ENCODE measurements around the gene NR5A1. TPM values are rescaled to one million over a fixed set of nuclear protein-coding genes. Genes with fewer than 3 reads are reported as not detected.
A peak's percentile ranks its signal among the peaks of the same experiment; 100 is the strongest.

The NR5A1 gene
- total RNA-seq: not detected

DNA sequence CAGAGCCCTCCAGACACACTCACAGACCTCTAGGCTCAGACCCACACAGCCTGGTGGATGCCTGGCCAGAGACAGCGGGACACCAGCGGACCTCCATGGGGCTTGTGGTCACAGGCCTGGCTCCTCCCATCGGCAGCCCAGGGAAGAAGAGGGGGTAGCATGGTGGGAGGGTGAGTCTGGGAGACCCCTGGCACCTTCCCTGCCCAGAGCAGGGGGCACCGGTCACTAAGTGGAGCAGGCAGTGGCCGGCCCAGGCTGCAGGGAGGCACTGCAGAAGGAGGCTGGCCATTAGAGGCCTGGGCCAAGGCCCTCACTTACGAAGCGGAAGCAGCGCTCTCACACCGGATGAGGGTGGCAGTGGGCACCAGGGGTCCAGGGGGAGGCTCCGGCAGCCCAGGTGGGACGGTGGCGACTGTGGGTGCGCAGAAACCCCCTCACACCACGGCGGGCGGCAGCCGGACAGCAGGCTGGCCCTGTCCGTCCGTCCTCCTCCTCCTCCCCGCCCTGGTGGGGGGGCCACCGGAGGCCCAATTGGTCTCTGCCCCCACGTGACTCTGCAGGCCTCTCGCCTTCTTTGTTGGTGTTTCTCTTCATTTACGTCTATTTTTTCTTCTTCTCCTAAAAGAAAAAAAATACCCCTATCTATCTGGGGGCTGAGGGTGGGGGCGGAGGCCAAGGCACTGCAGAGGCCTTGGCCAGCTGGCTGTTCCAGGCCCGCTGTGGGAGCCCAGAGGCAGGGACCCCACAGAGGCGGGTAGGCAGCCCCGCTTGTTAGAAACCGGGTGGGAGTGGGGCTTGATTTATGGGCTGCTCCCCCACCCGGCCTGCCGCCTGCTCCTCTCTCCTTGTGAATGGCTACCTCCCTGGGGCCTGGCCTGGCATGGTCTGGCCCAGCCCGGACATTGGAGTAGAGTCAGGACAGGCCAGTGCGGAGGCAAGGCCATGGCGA is at the start of gene NR5A1:
NR5A1 (minus strand) TSS at position 469 of the 949 bp plus-strand sequence. CDS start 4,004 bp downstream, outside the sequence.
- DNase-seq (no peak), ATAC-seq (no peak)

DNA sequence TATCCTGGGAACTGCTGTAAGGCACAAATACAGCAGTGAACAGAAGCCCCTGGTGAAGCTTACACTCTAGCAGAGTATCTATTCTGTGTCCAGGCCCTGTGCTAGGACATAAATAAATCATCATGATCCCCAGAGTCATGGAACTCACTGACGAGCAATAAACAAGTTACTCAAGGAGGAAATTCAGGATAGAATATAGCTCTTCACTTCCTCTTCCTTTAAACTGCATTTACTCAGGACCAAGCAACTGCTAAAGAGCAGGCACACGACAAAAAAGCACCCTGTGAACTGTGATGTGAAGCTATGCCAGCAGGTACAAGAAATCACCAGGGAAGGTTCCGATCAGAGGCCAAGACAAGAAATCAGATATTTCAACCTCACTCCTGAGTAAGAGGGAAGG is 47.8 kb upstream of the NR5A1 start:
- no peaks in the 10 kb centered on the region for H3K36me3 Mint-ChIP-seq (ENCODE audit: low read depth)

More for the DNA sequence above, at the start of gene NR5A1:
- no peaks in the 10 kb centered on the region for H3K9me3 Mint-ChIP-seq (ENCODE audit: insufficient read depth)
- peaks cover 13% of the 10 kb centered on the region for H3K4me1 Mint-ChIP-seq (ENCODE audit: low read depth)
- CTCF ChIA-PET: no interaction called here
- H3K4me3 Mint-ChIP-seq: no peak within 1 kb of the TSS
- no peak within 1 kb of the TSS for H3K27ac Mint-ChIP-seq
- H3K36me3 Mint-ChIP-seq (ENCODE audit: low read depth): no peaks in the 10 kb centered on the region
- POLR2A ChIA-PET: no interaction called here
- H3K27me3 Mint-ChIP-seq (ENCODE audit: low read depth): peaks cover 16% of the 10 kb centered on the region

DNA sequence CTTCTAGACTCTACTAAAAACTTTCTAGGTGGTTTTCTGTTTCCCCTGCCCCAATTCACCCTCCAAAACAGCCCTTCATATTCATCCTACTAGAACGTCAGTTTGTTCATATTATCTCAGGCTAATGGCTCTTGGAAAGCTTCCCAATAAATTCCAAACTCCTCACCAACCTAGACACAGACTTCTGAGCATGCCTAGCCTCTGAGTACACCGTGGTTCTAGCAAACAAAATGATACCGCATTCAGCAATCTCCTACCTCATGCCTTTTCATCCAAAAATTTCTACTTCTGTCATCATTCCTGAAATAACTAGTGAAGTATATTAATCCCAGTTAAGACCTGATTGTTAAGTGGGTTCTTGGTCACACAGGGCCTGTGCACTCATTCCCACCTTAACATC is 46.5 kb upstream of the NR5A1 start:
- no peaks in the 10 kb centered on the region for H3K36me3 Mint-ChIP-seq (ENCODE audit: low read depth)
- POLR2A ChIA-PET: no interaction called here
- ATAC-seq: no peak
- H3K27ac Mint-ChIP-seq: no peak overlapping the region
- H3K4me1 Mint-ChIP-seq (ENCODE audit: low read depth): peaks cover 5% of the 10 kb centered on the region
- H3K27me3 Mint-ChIP-seq (ENCODE audit: low read depth): peaks cover 6% of the 10 kb centered on the region
- CTCF ChIA-PET: interaction anchor here (2.6 kb wide), 1 partner anchor 64 kb away, joined by 22 read pairs; no protein-coding TSS in a partner anchor
- no peak overlapping the region for H3K4me3 Mint-ChIP-seq
- DNase-seq: no peak
- no peaks in the 10 kb centered on the region for H3K9me3 Mint-ChIP-seq (ENCODE audit: insufficient read depth)

More for the DNA sequence above, 47.8 kb upstream of the NR5A1 start:
- Mint-ChIP-seq H3K27me3 (ENCODE audit: low read depth) (peaks cover 2% of the 10 kb centered on the region), H3K27ac (no peak overlapping the region), H3K4me1 (ENCODE audit: low read depth) (no peaks in the 10 kb centered on the region), H3K9me3 (ENCODE audit: insufficient read depth) (no peaks in the 10 kb centered on the region), H3K4me3 (no peak overlapping the region)
- ATAC-seq: no peak
- POLR2A ChIA-PET: no interaction called here
- no peak for DNase-seq
- CTCF ChIA-PET: interaction anchor here (1.1 kb wide), 1 partner anchor 18 kb away, joined by 3 read pairs; no protein-coding TSS in a partner anchor

DNA sequence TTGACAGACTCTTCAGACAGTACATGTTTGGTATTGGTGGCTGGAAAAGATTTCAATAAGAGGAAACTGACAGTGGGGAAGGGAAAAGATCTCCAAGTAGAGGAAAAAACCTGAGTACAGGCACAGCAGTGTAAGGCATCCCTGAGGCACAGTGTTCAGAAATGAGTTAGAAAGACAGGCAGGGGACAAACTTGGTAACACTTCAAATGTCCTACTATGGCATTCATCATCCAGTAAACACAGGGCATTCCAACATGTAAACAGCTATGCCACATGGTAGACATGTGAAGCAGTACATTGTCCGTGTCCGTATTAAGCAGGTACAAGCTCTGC is 45.0 kb upstream of the NR5A1 start:
- no peak for DNase-seq
- CTCF ChIA-PET: interaction anchor here (0.6 to 3.9 kb wide), 32 partner anchors 10 to 301 kb away, joined by 3 to 33 read pairs (median 5); partner anchors contain the start of gene WDR38
- no peaks in the 10 kb centered on the region for H3K9me3 Mint-ChIP-seq (ENCODE audit: insufficient read depth)
- H3K27me3 Mint-ChIP-seq (ENCODE audit: low read depth): peaks cover 5% of the 10 kb centered on the region
- POLR2A ChIA-PET: interaction anchor here (1.2 kb wide), 1 partner anchor 23 kb away, joined by 4 read pairs; no protein-coding TSS in a partner anchor
- no peak overlapping the region for H3K4me3 Mint-ChIP-seq
- ATAC-seq: no peak
- no peak overlapping the region for H3K27ac Mint-ChIP-seq
- H3K36me3 Mint-ChIP-seq (ENCODE audit: low read depth): no peaks in the 10 kb centered on the region
- H3K4me1 Mint-ChIP-seq (ENCODE audit: low read depth): peaks cover 8% of the 10 kb centered on the region

DNA sequence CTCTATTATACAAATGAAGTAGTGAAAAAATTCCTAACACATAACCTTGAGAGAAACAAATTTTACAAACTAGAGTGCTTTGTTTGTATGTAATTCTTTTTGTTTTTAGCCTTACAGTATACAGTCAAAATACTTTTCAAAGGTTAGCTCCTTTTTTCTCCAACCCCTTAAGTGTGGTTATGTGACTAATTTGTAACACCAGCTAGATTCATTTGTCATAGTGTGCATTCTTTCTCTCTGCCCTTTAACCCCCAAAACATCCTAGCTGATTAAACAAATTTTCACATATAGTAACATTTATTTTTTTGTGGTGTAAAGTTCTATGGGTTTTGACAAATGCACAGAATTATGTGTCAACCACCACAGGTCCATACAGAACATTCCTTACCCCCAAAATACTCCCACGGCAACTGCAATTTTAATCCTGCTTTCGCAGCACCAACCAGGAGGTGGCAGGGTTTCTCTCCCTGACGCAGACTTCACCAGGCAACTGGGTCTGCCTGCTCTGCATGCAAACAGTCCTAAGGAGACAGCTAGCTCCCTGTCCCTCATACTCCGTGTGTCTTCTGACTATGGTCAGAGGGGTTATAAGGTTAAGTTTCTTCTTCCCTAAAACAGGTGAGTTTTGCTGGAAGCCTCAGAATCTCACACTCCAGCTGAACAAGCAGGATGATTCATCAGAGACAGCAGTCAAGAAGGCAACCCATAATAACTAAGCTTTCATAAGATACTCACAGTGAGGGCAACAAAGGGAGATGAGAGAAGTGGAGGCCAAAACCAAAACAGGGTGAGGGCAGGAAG is 44.5 kb upstream of the NR5A1 start:
- Mint-ChIP-seq H3K36me3 (ENCODE audit: low read depth) (no peaks in the 10 kb centered on the region), H3K4me1 (ENCODE audit: low read depth) (peaks cover 8% of the 10 kb centered on the region), H3K27me3 (ENCODE audit: low read depth) (peaks cover 6% of the 10 kb centered on the region), H3K9me3 (ENCODE audit: insufficient read depth) (no peaks in the 10 kb centered on the region), H3K4me3 (no peak overlapping the region), H3K27ac (no peak overlapping the region)
- POLR2A ChIA-PET: interaction anchor here (1.2 kb wide), 1 partner anchor 23 kb away, joined by 4 read pairs; no protein-coding TSS in a partner anchor
- ATAC-seq (peak; percentile 78), DNase-seq (peak; percentile 47)
- CTCF ChIA-PET: interaction anchor here (0.6 to 3.9 kb wide), 39 partner anchors 10 to 301 kb away, joined by 3 to 33 read pairs (median 4); partner anchors contain the start of gene WDR38

DNA sequence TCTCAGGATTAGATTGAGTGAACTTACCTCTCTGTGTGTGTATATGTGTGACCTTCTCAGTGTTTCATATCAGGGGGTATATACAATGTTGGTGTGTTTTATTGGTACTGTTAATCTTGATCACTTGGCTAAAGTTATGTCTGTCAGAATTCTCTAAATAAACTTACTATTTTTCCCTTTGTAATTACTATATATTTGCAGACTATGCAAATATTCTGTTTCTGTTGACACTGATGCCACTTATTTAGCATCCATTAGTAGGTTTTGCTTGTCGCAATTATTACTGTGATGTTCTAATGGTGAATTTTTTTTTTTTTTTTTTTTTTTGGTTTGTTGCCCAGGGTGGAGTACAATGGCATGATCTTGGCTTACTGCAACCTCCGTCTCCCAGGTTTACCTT is 42.9 kb upstream of the NR5A1 start:
- Mint-ChIP-seq H3K4me1 (ENCODE audit: low read depth) (peaks cover 8% of the 10 kb centered on the region), H3K36me3 (ENCODE audit: low read depth) (no peaks in the 10 kb centered on the region), H3K4me3 (no peak overlapping the region), H3K27ac (no peak overlapping the region), H3K9me3 (ENCODE audit: insufficient read depth) (no peaks in the 10 kb centered on the region), H3K27me3 (ENCODE audit: low read depth) (peaks cover 9% of the 10 kb centered on the region)
- DNase-seq: no peak
- ChIA-PET CTCF (interaction anchor here (1.2 to 3.9 kb wide), 3 partner anchors 14 to 162 kb away, joined by 3 to 32 read pairs (median 4); no protein-coding TSS in a partner anchor), POLR2A (no interaction called here)
- no peak for ATAC-seq

DNA sequence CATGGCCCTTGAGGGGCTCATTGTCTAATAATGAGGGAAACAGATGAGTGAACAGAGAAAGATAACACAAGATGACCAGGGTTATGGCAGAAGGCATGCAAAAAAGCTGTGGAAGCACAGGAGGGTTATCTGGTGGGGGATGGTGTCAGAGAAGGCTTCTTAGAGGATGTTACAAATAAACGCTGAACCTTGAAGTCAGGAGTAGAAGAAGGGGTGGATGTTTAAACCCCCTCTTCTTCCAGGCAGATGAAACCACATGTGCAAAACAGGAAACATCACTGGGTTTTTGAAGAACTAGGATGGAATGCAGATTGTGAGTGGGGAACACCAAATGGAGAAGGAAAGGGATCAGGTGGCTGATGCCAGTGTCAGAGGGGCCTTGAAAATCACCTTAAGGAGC is 41.8 kb upstream of the NR5A1 start:
- ATAC-seq: no peak
- CTCF ChIA-PET: interaction anchor here (1.0 to 1.1 kb wide), 3 partner anchors 10 to 68 kb away, joined by 3 to 5 read pairs (median 4); no protein-coding TSS in a partner anchor
- POLR2A ChIA-PET: no interaction called here

DNA sequence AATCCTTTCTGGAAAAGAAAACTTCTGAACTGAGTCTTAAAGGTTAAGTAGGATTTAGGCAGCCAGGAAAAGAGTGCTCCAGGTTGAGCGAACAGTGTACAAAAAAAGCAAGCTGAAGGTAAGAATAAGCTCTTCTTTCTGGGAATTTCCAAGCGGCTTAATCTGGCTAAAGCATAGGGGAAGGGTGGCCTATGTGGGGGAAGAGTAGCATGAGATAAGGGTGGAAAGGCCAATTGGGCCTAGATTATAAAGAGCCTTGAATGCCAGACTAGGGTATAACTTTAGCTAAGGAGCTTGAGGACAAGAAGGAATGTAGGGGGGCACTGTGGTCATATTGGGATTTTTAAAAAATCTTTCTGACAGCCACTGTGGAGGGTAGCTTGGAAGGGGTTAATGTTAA is 37.3 kb upstream of the NR5A1 start:
- H3K4me3 Mint-ChIP-seq: no peak overlapping the region
- peaks cover 19% of the 10 kb centered on the region for H3K27me3 Mint-ChIP-seq (ENCODE audit: low read depth)
- CTCF ChIA-PET: interaction anchor here (1.6 to 1.8 kb wide), 2 partner anchors 8 to 11 kb away, joined by 5 to 10 read pairs; no protein-coding TSS in a partner anchor
- no peak for DNase-seq
- no peaks in the 10 kb centered on the region for H3K36me3 Mint-ChIP-seq (ENCODE audit: low read depth)
- H3K27ac Mint-ChIP-seq: no peak overlapping the region
- H3K4me1 Mint-ChIP-seq (ENCODE audit: low read depth): peaks cover 8% of the 10 kb centered on the region
- POLR2A ChIA-PET: no interaction called here
- no peak for ATAC-seq
- H3K9me3 Mint-ChIP-seq (ENCODE audit: insufficient read depth): no peaks in the 10 kb centered on the region

More for the DNA sequence above, 41.8 kb upstream of the NR5A1 start:
- no peak overlapping the region for H3K27ac Mint-ChIP-seq
- H3K4me1 Mint-ChIP-seq (ENCODE audit: low read depth): peaks cover 8% of the 10 kb centered on the region
- DNase-seq: no peak
- H3K27me3 Mint-ChIP-seq (ENCODE audit: low read depth): peaks cover 9% of the 10 kb centered on the region
- H3K4me3 Mint-ChIP-seq: no peak overlapping the region
- H3K9me3 Mint-ChIP-seq (ENCODE audit: insufficient read depth): no peaks in the 10 kb centered on the region
- H3K36me3 Mint-ChIP-seq (ENCODE audit: low read depth): no peaks in the 10 kb centered on the region

DNA sequence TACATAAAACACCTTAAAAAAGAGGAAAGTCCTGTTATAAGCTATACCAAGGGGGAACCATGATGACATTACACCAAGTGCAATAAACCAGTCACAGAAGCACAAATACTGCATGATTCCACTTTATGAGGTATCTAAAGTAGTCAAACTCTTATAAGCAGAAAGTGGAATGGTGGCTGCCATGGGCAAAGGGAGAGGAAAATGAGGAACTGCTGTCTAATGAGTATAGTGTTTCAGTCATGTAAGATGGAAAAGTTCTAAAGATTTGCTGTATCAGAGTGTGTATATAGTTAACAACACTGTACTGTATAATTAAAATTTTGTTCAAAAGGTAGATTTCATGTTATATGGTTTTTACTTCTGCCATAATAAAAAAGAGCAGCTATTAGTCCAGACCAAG is 34.6 kb upstream of the NR5A1 start:
- Mint-ChIP-seq H3K27me3 (ENCODE audit: low read depth) (peaks cover 14% of the 10 kb centered on the region), H3K36me3 (ENCODE audit: low read depth) (no peaks in the 10 kb centered on the region), H3K4me1 (ENCODE audit: low read depth) (no peaks in the 10 kb centered on the region), H3K27ac (no peak overlapping the region), H3K4me3 (no peak overlapping the region), H3K9me3 (ENCODE audit: insufficient read depth) (no peaks in the 10 kb centered on the region)
- POLR2A ChIA-PET: no interaction called here
- ATAC-seq (no peak), DNase-seq (no peak)
- CTCF ChIA-PET: interaction anchor here (1.3 kb wide), 1 partner anchor 10 kb away, joined by 3 read pairs; no protein-coding TSS in a partner anchor

DNA sequence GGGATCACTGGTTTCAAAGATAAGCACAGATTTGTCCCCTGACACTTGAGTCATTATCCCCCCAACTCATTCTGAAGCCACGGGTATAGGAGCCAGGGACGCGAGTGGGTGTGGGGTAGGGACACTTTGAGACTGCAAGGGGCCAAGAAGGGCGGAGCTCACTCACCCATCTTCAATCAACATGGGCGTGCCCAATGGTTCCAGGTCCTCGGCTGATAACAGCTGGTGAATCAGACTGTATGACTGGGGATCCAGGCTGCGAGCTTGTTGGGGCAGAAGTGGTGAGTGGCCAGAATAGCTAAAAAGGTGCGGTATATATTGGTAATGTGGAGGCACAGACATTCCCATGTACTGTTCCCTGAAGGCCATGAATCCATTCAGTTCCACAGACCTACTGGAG is 30.7 kb upstream of the NR5A1 start:
- no peak for ATAC-seq
- no peak for DNase-seq
- H3K36me3 Mint-ChIP-seq (ENCODE audit: low read depth): no peaks in the 10 kb centered on the region
- ChIA-PET POLR2A (interaction anchor here (0.7 kb wide), 1 partner anchor 66 kb away, joined by 4 read pairs; no protein-coding TSS in a partner anchor), CTCF (interaction anchor here (1.1 to 3.1 kb wide), 17 partner anchors 9 to 177 kb away, joined by 3 to 60 read pairs (median 5); partner anchors contain the start of gene PSMB7)
- no peak overlapping the region for H3K4me3 Mint-ChIP-seq
- H3K27ac Mint-ChIP-seq: no peak overlapping the region
- no peaks in the 10 kb centered on the region for H3K4me1 Mint-ChIP-seq (ENCODE audit: low read depth)
- no peaks in the 10 kb centered on the region for H3K9me3 Mint-ChIP-seq (ENCODE audit: insufficient read depth)
- H3K27me3 Mint-ChIP-seq (ENCODE audit: low read depth): peaks cover 10% of the 10 kb centered on the region

DNA sequence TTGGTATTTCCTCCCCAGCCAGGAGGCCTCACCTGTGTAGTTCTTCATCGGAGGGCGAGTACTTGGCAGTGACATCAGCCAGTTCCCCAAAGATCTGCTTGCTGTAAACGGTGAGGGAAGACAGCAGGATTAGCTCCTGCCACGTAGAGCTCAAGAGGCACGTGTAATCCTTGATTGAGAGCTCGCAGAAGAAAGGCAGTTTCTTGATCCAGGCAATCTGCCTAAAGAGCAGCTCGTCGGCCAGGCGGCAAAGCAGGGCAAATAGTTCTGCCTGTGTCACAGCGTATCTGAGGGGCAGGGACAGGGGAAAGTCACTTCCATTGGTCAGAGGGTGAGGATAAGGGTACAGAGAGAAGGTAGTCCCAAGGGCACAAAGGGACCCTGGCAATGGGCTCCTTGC is 28.6 kb upstream of the NR5A1 start:
- no peak overlapping the region for H3K27ac Mint-ChIP-seq
- peaks cover 15% of the 10 kb centered on the region for H3K27me3 Mint-ChIP-seq (ENCODE audit: low read depth)
- DNase-seq: no peak
- no peak overlapping the region for H3K4me3 Mint-ChIP-seq
- no peaks in the 10 kb centered on the region for H3K9me3 Mint-ChIP-seq (ENCODE audit: insufficient read depth)
- ATAC-seq: no peak
- ChIA-PET CTCF (interaction anchor here (1.0 to 3.1 kb wide), 7 partner anchors 9 to 176 kb away, joined by 3 to 60 read pairs (median 10); no protein-coding TSS in a partner anchor), POLR2A (no interaction called here)
- no peaks in the 10 kb centered on the region for H3K4me1 Mint-ChIP-seq (ENCODE audit: low read depth)
- H3K36me3 Mint-ChIP-seq (ENCODE audit: low read depth): no peaks in the 10 kb centered on the region
